Measurements from ENCODE around the gene C16orf89.

DNA sequence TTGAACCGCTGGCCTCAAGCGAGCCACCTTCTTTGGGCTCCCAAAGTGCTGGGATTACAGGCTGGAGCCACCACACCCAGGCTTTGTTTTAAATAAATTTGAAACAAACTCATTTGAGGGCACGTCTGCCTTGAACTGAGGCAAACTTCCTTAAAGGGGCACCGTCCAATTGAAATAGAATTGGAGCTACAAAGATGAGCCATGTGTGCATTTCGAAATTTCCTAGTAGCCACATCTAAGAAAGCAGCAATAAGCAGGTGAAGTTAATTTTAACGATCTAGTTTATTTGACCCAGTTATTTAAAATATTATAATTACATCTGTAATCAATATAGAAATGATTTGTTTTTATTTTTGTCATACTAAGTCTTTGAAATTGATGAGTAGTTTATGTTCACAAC lies 755 bp upstream of the C16orf89 start:
- no peak for TF ChIP-seq POLR2A (IDR thresholded peaks at IDR 0.05; ENCODE audit: low read length)
- no peak for TF ChIP-seq GATA1 (IDR thresholded peaks at IDR 0.05; ENCODE audit: low read depth, low read length)
